K562 (cell line): ENCODE data around the gene ADAM15. TPM values are rescaled to one million over a fixed set of nuclear protein-coding genes. Genes with fewer than 3 reads are reported as not detected.

ENCODE experiments used
- CBFA2T3 ChIP-seq: fragments of 450-650 bp; IDR thresholded peaks from 2 replicates; pipeline ENCODE4 v1.6.1; 2017
- CEBPB ChIP-seq: fragments of 450-650 bp; IDR thresholded peaks from 2 replicates; pipeline ENCODE4 v1.6.1; 2016; ENCODE audit warnings: missing genetic modification characterization, missing compliant biosample characterization
- CHAMP1 ChIP-seq: fragments of 450-650 bp; IDR thresholded peaks from 2 replicates; pipeline ENCODE4 v1.6.1; 2016; ENCODE audit warnings: mild to moderate bottlenecking
- CREB1 ChIP-seq, 2 experiments: sonication (generic) in 1 of 2; formaldehyde crosslinking in 1 of 2; IDR thresholded peaks; 2 replicates each; pipeline versions ENCODE4 v1.6.1 to v1.8.0; 2012 to 2022; ENCODE audit warnings: inconsistent platforms in 1 of 2, mild to moderate bottlenecking in 1 of 2, missing genetic modification reagents in 1 of 2, moderate library complexity in 1 of 2
- CSDE1 ChIP-seq, 2 experiments: fragments of 450-650 bp; IDR thresholded peaks; 2 replicates each; pipeline ENCODE4 v1.6.1; 2016; ENCODE audit warnings: mild to moderate bottlenecking in 1 of 2
- ELK3 ChIP-seq: fragments of 450-650 bp; formaldehyde crosslinking; IDR thresholded peaks from 2 replicates; pipeline ENCODE4 v1.4.0; 2020; ENCODE audit warnings: mild to moderate bottlenecking
- ESRRA ChIP-seq: fragments of 450-650 bp; IDR thresholded peaks from 2 replicates; pipeline ENCODE4 v1.6.1; 2014; ENCODE audit warnings: low read depth, mild to moderate bottlenecking, moderate library complexity, borderline replicate concordance
- HNRNPUL1 ChIP-seq: fragments of 200-400 bp; formaldehyde crosslinking; IDR thresholded peaks from 2 replicates; pipeline ENCODE4 v1.6.1; 2017; ENCODE audit warnings: low read length
- LARP7 ChIP-seq: fragments of 450-650 bp; IDR thresholded peaks from 2 replicates; pipeline ENCODE4 v1.6.1; 2016
- NCOR1 ChIP-seq: fragments of 450-650 bp; IDR thresholded peaks from 2 replicates; pipeline ENCODE4 v1.6.1; 2016; ENCODE audit warnings: mild to moderate bottlenecking, moderate library complexity
- NEUROD1 ChIP-seq: fragments of 150-350 bp; IDR thresholded peaks from 2 replicates; pipeline ENCODE4 v1.6.1; 2014; ENCODE audit warnings: borderline replicate concordance, low read length, low read depth; ENCODE audit not compliant: partially characterized antibody
- NFIX ChIP-seq: fragments of 250-450 bp; sonication (Bioruptor Pico); IDR thresholded peaks from 2 replicates; pipeline ENCODE4 v1.4.0; 2020; ENCODE audit warnings: low read depth, mild to moderate bottlenecking, moderate library complexity
- RBBP5 ChIP-seq: fragments of 200-600 bp; sonication (generic); IDR thresholded peaks from 2 replicates; pipeline ENCODE4 v1.6.1; 2012; ENCODE audit warnings: borderline replicate concordance, mild to moderate bottlenecking, low read length, control low read depth, inconsistent platforms; ENCODE audit not compliant: insufficient read depth, poor library complexity, severe bottlenecking
- RFX5 ChIP-seq: IDR thresholded peaks from 2 replicates; pipeline ENCODE4 v1.6.1; 2011; ENCODE audit warnings: low read depth, mild to moderate bottlenecking, improper control_type of control experiment, low read length
- SAFB2 ChIP-seq: fragments of 200-400 bp; formaldehyde crosslinking; IDR thresholded peaks from 2 replicates; pipeline ENCODE4 v1.6.1; 2018; ENCODE audit warnings: borderline replicate concordance, low read length, low read depth, moderate library complexity; ENCODE audit not compliant: severe bottlenecking
- SMAD1 ChIP-seq: fragments of 150-350 bp; IDR thresholded peaks from 2 replicates; pipeline ENCODE4 v1.6.1; 2014; ENCODE audit warnings: low read length, low read depth; ENCODE audit not compliant: partially characterized antibody
- SMARCA4 ChIP-seq: fragments of 450-650 bp; IDR thresholded peaks from 2 replicates; pipeline ENCODE4 v1.6.1; 2016
- SMC3 ChIP-seq: conservative IDR thresholded peaks from 2 replicates; pipeline ENCODE4 v1.6.1; 2011; ENCODE audit warnings: low read depth, low read length, improper control_type of control experiment; ENCODE audit not compliant: insufficient read depth
- SNAPC5 ChIP-seq: fragments of 250-450 bp; sonication (Bioruptor Pico); IDR thresholded peaks from 2 replicates; pipeline ENCODE4 v1.8.0; 2021; ENCODE audit warnings: moderate library complexity, mild to moderate bottlenecking, inconsistent platforms
- SRSF1 ChIP-seq: fragments of 200-400 bp; formaldehyde crosslinking; IDR thresholded peaks from 2 replicates; pipeline ENCODE4 v1.6.1; 2017; ENCODE audit warnings: mild to moderate bottlenecking, low read depth, low read length, moderate library complexity
- TCF15 ChIP-seq: fragments of 250-450 bp; sonication (Bioruptor Pico); IDR thresholded peaks from 2 replicates; pipeline ENCODE4 v1.8.0; 2022; ENCODE audit warnings: moderate library complexity, mild to moderate bottlenecking, inconsistent platforms
- THRB ChIP-seq: fragments of 450-650 bp; formaldehyde crosslinking; conservative IDR thresholded peaks from 2 replicates; pipeline ENCODE4 v1.4.0; 2022; ENCODE audit warnings: mild to moderate bottlenecking, missing genetic modification characterization
- ZNF584 ChIP-seq: fragments of 200-800 bp; sonication (Bioruptor generic); IDR thresholded peaks from 2 replicates; pipeline ENCODE4 v1.6.1; 2016; ENCODE audit warnings: low read depth, mild to moderate bottlenecking, missing genetic modification characterization, missing compliant biosample characterization
- polyA plus RNA-seq, 8 experiments: library from polyadenylated mRNA; depleted of rRNA in 4 of 8; stranded (reverse) in 5 of 8; unstranded in 3 of 8; fragments of >200 nt; fragmentation: Nextera tagmentation in 2 of 8; fragmentation: Illumina TruSeq in 1 of 8; extraction: Ambion mirVana in 2 of 8; extraction: Trizol in 1 of 8; gene quantifications; 2 replicates each; pipeline versions ENCODE4 v1.2.1 to v1.2.3, GENCODE V29; 2011 to 2014; ENCODE audit warnings: inconsistent platforms in 1 of 8, missing spikeins in 1 of 8
- total RNA-seq, 7 experiments: library from RNA; depleted of rRNA in 6 of 7; stranded (reverse); fragments of >200 nt in 6 of 7; fragmentation: Illumina TruSeq in 2 of 7; extraction: Trizol in 2 of 7; gene quantifications; 2 replicates each; pipeline versions ENCODE4 v1.2.1 to v1.2.3, GENCODE V29; 2011 to 2021; ENCODE audit warnings: low replicate concordance in 1 of 7

The ADAM15 gene
- total and polyA plus RNA-seq, 9 of the 15 experiments (the other 6 are each of a cell fraction or from before 2014, with no cell fraction given): 0.69 to 72.3 (median 32.8) TPM

- TF ChIP-seq CHAMP1 (no peak), CREB1 (IDR thresholded peaks at IDR 0.05) (peak; percentile 39), CREB1 (CRISPR knock-in tag; IDR thresholded peaks at IDR 0.05) (peak; percentile 70), TCF15 (CRISPR knock-in tag) (no peak), SRSF1 (no peak), ELK3 (no peak), SMC3 (peak; percentile 92), NCOR1 (peak; percentile 67), CEBPB (tag) (no peak), RBBP5 (no peak), ZNF584 (0 out of 2 replicates have a peak, but pooled peaks have one; percentile 35), RFX5 (no peak), SNAPC5 (CRISPR knock-in tag) (no peak), ESRRA (peak; percentile 64; the same call in 1 of the 2 replicates), SMAD1 (no peak), THRB (CRISPR knock-in tag) (peak; percentile 64; the same call in 1 of the 2 replicates), SMARCA4 (0 out of 2 replicates have a peak, but pooled peaks have one; percentile 54), HNRNPUL1 (no peak), NFIX (CRISPR knock-in tag) (no peak), NEUROD1 (peak; percentile 62), LARP7 (no peak), SAFB2 (no peak), CBFA2T3 (peak; percentile 48), CSDE1 (IDR thresholded peaks at IDR 0.05) (no peak)
These were observed 33.8 kb upstream of the ADAM15 start (continued) for GRCh38 chr1:155017041-155017945.
